Glutamatergic neuron (in vitro differentiated cells): ENCODE measurements around the gene PDLIM7. TPM values are rescaled to one million over a fixed set of nuclear protein-coding genes. Genes with fewer than 3 reads are reported as not detected.

Experiments
- DNase-seq: peaks from one replicate; pipeline ENCODE4 v3.0.0; 2022
- H3K27ac Mint-ChIP-seq: one replicate; pipeline ENCODE4 v1.8.0; 2020; ENCODE audit warnings: mild to moderate bottlenecking, mixed read lengths, inconsistent platforms; ENCODE audit not compliant: unreplicated experiment
- H3K27me3 Mint-ChIP-seq: one replicate; pipeline ENCODE4 v1.8.0; 2020; ENCODE audit warnings: mild to moderate bottlenecking, moderate library complexity, mixed read lengths, inconsistent platforms; ENCODE audit not compliant: unreplicated experiment
- H3K36me3 Mint-ChIP-seq: one replicate; pipeline ENCODE4 v1.8.0; 2020; ENCODE audit warnings: mild to moderate bottlenecking, mixed read lengths, inconsistent platforms; ENCODE audit not compliant: unreplicated experiment
- H3K4me1 Mint-ChIP-seq: one replicate; pipeline ENCODE4 v1.8.0; 2020; ENCODE audit warnings: mild to moderate bottlenecking, low read depth, mixed read lengths, inconsistent platforms; ENCODE audit not compliant: unreplicated experiment
- H3K4me3 Mint-ChIP-seq: one replicate; pipeline ENCODE4 v1.8.0; 2020; ENCODE audit warnings: mild to moderate bottlenecking, mixed read lengths, inconsistent platforms; ENCODE audit not compliant: unreplicated experiment
- H3K9me3 Mint-ChIP-seq: one replicate; pipeline ENCODE4 v1.8.0; 2020; ENCODE audit warnings: mild to moderate bottlenecking, moderate library complexity, mixed read lengths, inconsistent platforms; ENCODE audit not compliant: unreplicated experiment
- CTCF ChIP-seq: fragments of 200-600 bp; sonication (generic); IDR thresholded peaks from one replicate; pipeline ENCODE4 v1.5.0; 2021; ENCODE audit not compliant: partially characterized antibody, unreplicated experiment
- total RNA-seq: library from RNA; stranded (reverse); fragmentation: NEBNext Ultra II Directional; extraction: Animal tissue kit (Norgen Biotek cat#: 25700); gene quantifications from one replicate; pipeline ENCODE4 v1.2.1, GENCODE V29; 2021; ENCODE audit not compliant: unreplicated experiment

The PDLIM7 gene
- total RNA-seq, 1 donor from 2014 or later = 430 TPM

DNA sequence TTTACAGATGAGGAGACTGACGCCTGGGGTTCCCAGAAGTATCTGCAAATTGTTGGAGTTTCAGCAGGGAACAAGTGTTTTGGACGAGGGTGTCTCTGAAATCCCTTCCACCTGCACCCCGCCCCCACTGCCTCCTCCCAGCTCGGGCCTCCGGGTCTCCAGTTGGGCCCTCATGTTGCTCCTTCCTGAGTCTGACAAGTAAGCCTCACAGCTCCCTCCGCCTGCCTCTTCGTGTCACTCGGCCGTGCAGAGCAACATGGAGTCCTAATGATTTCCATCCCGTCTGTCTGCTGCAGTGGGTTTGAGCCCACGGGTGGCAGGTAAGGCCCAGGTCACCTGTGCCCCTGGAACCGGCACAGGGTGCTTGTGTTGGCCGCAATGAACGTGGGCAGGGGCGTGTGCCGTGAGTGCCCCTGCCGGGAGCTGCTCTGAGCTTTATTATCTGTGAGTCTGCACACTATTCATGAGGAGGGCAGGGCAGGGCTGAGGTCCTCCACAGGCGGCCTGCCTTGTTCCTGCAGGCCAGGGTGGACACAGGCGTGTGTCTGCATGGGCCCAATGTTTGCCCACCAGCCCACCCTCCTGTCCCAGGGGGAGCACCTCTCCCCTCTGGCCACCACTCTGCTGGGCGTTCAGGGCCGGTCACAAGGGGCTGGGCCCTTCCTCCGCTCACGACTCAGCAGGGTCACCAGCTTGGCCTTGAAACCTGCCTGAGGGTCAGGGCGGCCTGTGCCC is 6.1 kb upstream of the PDLIM7 start:
- peaks cover 34% of the 10 kb centered on the region for H3K4me1 Mint-ChIP-seq
- H3K4me3 Mint-ChIP-seq = no peak overlapping the region
- DNase-seq = no peak
- no peak for TF ChIP-seq CTCF
- peak overlapping the region; percentile 35 for H3K27ac Mint-ChIP-seq
- H3K9me3 Mint-ChIP-seq = peaks cover 20% of the 10 kb centered on the region
- H3K27me3 Mint-ChIP-seq = peaks cover 22% of the 10 kb centered on the region
- H3K36me3 Mint-ChIP-seq = no peaks in the 10 kb centered on the region

GRCh38 chr5:177502886-177503285 is 5.5 kb upstream of the PDLIM7 start:
- Mint-ChIP-seq H3K4me3 (peak overlapping the region; percentile 60), H3K27me3 (peaks cover 22% of the 10 kb centered on the region)
- no peak for TF ChIP-seq CTCF

DNA sequence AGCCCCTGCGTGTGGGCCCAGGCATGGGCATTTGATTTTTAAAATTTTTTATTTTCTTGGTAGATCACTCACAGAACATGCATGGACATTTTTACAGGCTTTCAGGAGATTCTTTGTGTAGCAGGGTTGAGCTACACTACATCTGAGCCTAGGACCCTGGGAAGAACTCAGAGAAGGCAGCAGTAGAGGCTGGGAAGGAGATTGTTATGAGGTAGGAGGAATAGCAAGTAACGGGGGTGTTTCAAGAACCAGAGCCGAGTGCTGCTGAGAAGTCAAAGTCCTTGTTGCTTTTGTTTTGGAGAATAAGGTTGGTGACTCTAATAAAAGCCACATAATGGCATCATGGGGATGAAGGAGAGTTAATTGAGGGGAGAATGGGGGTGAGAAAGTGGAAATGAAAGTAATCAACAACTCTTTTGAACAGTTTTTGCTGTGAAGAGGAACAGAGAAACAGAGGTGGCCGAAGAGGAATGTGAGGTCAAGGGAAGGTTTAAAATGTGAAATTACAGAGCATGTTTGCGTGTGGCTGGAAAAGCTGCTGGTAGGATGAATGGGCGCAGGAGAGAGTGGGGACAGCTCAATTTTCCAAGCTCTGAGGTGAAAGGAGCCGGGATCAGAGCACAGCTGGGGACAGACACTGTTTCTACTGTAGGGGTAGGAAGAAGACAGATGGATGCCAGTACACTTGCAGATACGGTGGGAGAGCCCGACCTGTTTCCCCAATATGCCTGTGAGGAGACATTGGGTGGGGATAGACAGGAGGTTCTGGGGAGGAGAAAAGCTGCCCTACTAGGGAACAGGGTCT is 4.7 kb upstream of the PDLIM7 start:
- peaks cover 38% of the 10 kb centered on the region for H3K4me1 Mint-ChIP-seq
- H3K4me3 Mint-ChIP-seq = peak overlapping the region; percentile 60
- no peak for DNase-seq
- peaks cover 20% of the 10 kb centered on the region for H3K27me3 Mint-ChIP-seq
- no peak for TF ChIP-seq CTCF
- peak overlapping the region; percentile 95 for H3K27ac Mint-ChIP-seq
- H3K9me3 Mint-ChIP-seq = peaks cover 20% of the 10 kb centered on the region
- no peaks in the 10 kb centered on the region for H3K36me3 Mint-ChIP-seq

More at GRCh38 chr5:177502886-177503285, 5.5 kb upstream of the PDLIM7 start:
- DNase-seq = no peak
- H3K4me1 Mint-ChIP-seq = peaks cover 38% of the 10 kb centered on the region
- peaks cover 20% of the 10 kb centered on the region for H3K9me3 Mint-ChIP-seq
- H3K36me3 Mint-ChIP-seq = no peaks in the 10 kb centered on the region
- H3K27ac Mint-ChIP-seq = peak overlapping the region; percentile 95

- Mint-ChIP-seq H3K9me3 (peaks cover 20% of the 10 kb centered on the region), H3K27me3 (peaks cover 17% of the 10 kb centered on the region), H3K4me1 (peaks cover 38% of the 10 kb centered on the region), H3K27ac (peak overlapping the region; percentile 78), H3K36me3 (no peaks in the 10 kb centered on the region), H3K4me3 (peak overlapping the region; percentile 59)
- DNase-seq = peak; percentile 99
- TF ChIP-seq CTCF = peak; percentile 88
These were observed 3.5 kb upstream of the PDLIM7 start for GRCh38 chr5:177500685-177501522.
